Activated naive CD8-positive, alpha-beta T cell treated with anti-CD3 and anti-CD28 coated beads for 36 hours (primary cell): Measurements from ENCODE around the gene KDM4B. TPM values are rescaled to one million over a fixed set of nuclear protein-coding genes. Genes with fewer than 3 reads are reported as not detected.

Experiments
- DNase-seq: peaks from one replicate; pipeline ENCODE4 v3.0.0; 2021
- H3K27ac Mint-ChIP-seq: one replicate; pipeline ENCODE4 v1.8.0; 2022; ENCODE audit warnings: mild to moderate bottlenecking, moderate library complexity, mixed read lengths
- H3K27me3 Mint-ChIP-seq: one replicate; pipeline ENCODE4 v1.8.0; 2022; ENCODE audit warnings: mild to moderate bottlenecking, mixed read lengths
- H3K36me3 Mint-ChIP-seq: one replicate; pipeline ENCODE4 v1.8.0; 2021; ENCODE audit warnings: mild to moderate bottlenecking, mixed read lengths
- H3K4me1 Mint-ChIP-seq: one replicate; pipeline ENCODE4 v1.8.0; 2021; ENCODE audit warnings: mixed read lengths
- H3K4me3 Mint-ChIP-seq: one replicate; pipeline ENCODE4 v1.8.0; 2022; ENCODE audit warnings: mild to moderate bottlenecking, moderate library complexity, mixed read lengths
- H3K9me3 Mint-ChIP-seq: one replicate; pipeline ENCODE4 v1.8.0; 2022; ENCODE audit warnings: mixed read lengths
- total RNA-seq, 2 experiments: library from RNA; stranded (reverse); gene quantifications; one replicate each; pipeline ENCODE4 v1.2.3, GENCODE V29; 2021

The KDM4B gene
- total RNA-seq, 2 experiments from 2014 or later: 29.4 to 31.3 TPM

DNA sequence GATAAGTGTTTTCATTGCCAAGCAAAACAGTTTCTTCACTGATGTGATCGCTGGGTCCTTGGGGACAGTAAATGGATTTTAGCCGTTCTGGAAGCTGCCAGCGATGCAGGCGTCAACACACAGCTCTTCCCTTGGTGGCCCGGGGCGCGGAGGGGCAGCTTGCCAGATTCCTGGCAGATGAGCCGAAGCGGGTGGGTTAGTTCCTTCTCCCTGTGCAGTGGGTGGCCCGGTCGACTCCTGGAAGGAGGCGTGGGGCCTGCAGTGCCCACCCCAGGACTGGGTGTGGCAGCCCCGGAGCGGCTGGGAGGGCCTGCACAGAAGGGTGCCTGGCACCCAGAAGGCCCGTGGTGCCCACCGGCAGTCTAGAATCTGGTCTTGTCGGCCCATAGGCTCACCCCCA lies 69.0 kb downstream of the KDM4B start:
- Mint-ChIP-seq H3K27ac (no peak overlapping the region), H3K27me3 (no peaks in the 10 kb centered on the region), H3K36me3 (no peaks in the 10 kb centered on the region), H3K9me3 (no peaks in the 10 kb centered on the region), H3K4me1 (no peaks in the 10 kb centered on the region), H3K4me3 (no peak overlapping the region)
- no peak for DNase-seq

- no peaks in the 10 kb centered on the region for H3K4me1 Mint-ChIP-seq
- H3K27me3 Mint-ChIP-seq: no peaks in the 10 kb centered on the region
- H3K4me3 Mint-ChIP-seq: no peak overlapping the region
- no peaks in the 10 kb centered on the region for H3K36me3 Mint-ChIP-seq
- DNase-seq: no peak
- no peaks in the 10 kb centered on the region for H3K9me3 Mint-ChIP-seq
- no peak overlapping the region for H3K27ac Mint-ChIP-seq
Measured at GRCh38 chr19:5038631-5039271, 69.8 kb downstream of the KDM4B start.

- Mint-ChIP-seq H3K4me3 (no peak overlapping the region), H3K27ac (no peak overlapping the region), H3K9me3 (no peaks in the 10 kb centered on the region), H3K27me3 (no peaks in the 10 kb centered on the region), H3K36me3 (no peaks in the 10 kb centered on the region), H3K4me1 (no peaks in the 10 kb centered on the region)
- no peak for DNase-seq
Measured at GRCh38 chr19:5039642-5040543, 71.0 kb downstream of the KDM4B start.

- Mint-ChIP-seq H3K36me3 (no peaks in the 10 kb centered on the region), H3K4me3 (no peak overlapping the region), H3K27me3 (no peaks in the 10 kb centered on the region), H3K27ac (no peak overlapping the region), H3K9me3 (no peaks in the 10 kb centered on the region), H3K4me1 (no peaks in the 10 kb centered on the region)
- DNase-seq: no peak
Measured at GRCh38 chr19:5040544-5041167, 71.7 kb downstream of the KDM4B start.

GRCh38 chr19:5041168-5041912 lies 72.4 kb downstream of the KDM4B start:
- no peaks in the 10 kb centered on the region for H3K36me3 Mint-ChIP-seq
- no peaks in the 10 kb centered on the region for H3K27me3 Mint-ChIP-seq
- no peak overlapping the region for H3K4me3 Mint-ChIP-seq
- no peaks in the 10 kb centered on the region for H3K4me1 Mint-ChIP-seq
- no peak for DNase-seq
- H3K27ac Mint-ChIP-seq: no peak overlapping the region
- no peaks in the 10 kb centered on the region for H3K9me3 Mint-ChIP-seq

GRCh38 chr19:5041913-5042187 lies 72.9 kb downstream of the KDM4B start:
- Mint-ChIP-seq H3K9me3 (no peaks in the 10 kb centered on the region), H3K27ac (no peak overlapping the region), H3K36me3 (no peaks in the 10 kb centered on the region), H3K4me1 (no peaks in the 10 kb centered on the region), H3K4me3 (no peak overlapping the region), H3K27me3 (no peaks in the 10 kb centered on the region)
- no peak for DNase-seq

DNA sequence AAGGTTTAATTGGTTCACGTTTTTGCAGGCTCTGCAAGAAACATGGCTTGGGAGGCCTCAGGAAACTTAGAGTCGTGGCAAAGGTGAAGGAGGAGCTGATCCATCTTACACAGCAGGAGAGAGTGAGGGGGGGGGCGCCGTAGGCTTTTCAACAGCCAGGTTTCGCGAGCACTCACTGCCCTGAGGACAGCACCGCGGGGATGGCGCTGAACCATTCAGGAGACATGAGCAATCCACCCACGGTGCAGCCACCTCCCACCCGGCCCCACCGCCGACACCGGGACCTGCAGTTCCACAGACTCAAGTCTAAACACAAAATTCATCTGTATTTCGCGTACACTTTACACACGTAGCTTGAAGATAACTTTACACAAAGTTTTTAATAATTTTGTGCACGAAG lies 73.6 kb downstream of the KDM4B start:
- H3K27ac Mint-ChIP-seq: no peak overlapping the region
- H3K4me1 Mint-ChIP-seq: no peaks in the 10 kb centered on the region
- no peak for DNase-seq
- H3K36me3 Mint-ChIP-seq: no peaks in the 10 kb centered on the region
- H3K27me3 Mint-ChIP-seq: no peaks in the 10 kb centered on the region
- no peaks in the 10 kb centered on the region for H3K9me3 Mint-ChIP-seq
- H3K4me3 Mint-ChIP-seq: no peak overlapping the region

DNA sequence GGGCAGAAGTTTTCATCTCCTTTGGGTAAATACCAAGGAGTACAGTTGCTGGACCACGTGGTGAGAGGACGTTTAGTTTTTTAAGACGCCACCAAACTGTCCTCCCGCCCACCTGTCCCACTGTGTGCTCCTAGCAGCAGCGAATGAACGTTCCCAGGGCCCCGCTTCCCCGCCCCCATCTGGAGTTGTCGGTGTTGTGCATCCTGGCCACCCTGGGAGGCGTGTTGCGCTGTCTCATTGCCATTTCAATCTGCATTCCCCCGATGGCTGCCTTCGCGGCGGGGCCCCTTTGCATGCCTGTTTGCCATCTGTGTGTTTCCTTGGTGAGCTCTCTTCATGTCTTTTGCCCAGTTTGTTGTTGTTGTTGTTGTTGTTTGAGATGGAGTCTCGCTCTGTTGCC lies 76.1 kb downstream of the KDM4B start:
- no peak overlapping the region for H3K27ac Mint-ChIP-seq
- no peaks in the 10 kb centered on the region for H3K36me3 Mint-ChIP-seq
- H3K4me1 Mint-ChIP-seq: no peaks in the 10 kb centered on the region

GRCh38 chr19:5045956-5046338 lies 77.0 kb downstream of the KDM4B start:
- no peak overlapping the region for H3K4me3 Mint-ChIP-seq
- no peaks in the 10 kb centered on the region for H3K4me1 Mint-ChIP-seq
- no peaks in the 10 kb centered on the region for H3K27me3 Mint-ChIP-seq
- H3K36me3 Mint-ChIP-seq: no peaks in the 10 kb centered on the region
- H3K9me3 Mint-ChIP-seq: no peaks in the 10 kb centered on the region
- DNase-seq: no peak
- H3K27ac Mint-ChIP-seq: no peak overlapping the region

More for the DNA sequence above, 76.1 kb downstream of the KDM4B start:
- H3K27me3 Mint-ChIP-seq: no peaks in the 10 kb centered on the region
- H3K4me3 Mint-ChIP-seq: no peak overlapping the region
- no peaks in the 10 kb centered on the region for H3K9me3 Mint-ChIP-seq
- no peak for DNase-seq

DNA sequence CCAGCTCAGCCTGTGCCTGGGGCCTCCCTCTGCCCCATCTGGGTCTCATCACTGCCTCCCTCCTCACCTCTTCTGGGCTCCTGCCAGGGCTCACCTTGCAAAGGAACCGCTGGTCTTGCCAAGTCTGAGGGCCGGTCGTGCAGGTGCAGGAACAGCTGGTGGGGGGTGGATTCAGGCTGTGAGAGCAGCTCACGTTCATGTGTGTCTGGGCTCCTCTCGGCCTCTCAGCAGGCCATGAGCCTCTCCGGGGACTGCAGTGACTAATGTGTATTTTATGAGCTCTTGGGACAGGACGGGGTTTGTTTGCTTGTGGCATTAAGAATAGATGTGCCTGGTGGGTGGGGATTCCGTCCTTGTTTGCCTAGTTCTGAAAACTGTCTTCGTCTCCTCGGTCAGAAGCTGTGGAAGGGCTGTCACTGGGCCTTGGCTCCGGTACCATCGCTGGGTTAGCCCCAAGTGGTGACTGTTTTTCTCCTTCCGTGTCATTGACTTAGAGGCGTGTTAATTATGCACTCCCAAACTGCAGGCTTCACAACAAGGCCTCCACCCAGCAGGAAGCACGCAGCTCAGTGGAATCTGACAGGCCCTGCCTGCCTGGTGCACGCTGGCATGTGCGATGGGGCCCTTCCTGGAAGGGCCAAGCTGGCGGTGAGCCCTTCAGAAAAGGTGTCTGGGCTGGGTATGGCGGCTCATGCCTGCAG lies 77.6 kb downstream of the KDM4B start:
- Mint-ChIP-seq H3K27ac (no peak overlapping the region), H3K9me3 (no peaks in the 10 kb centered on the region), H3K4me1 (no peaks in the 10 kb centered on the region), H3K4me3 (no peak overlapping the region), H3K27me3 (no peaks in the 10 kb centered on the region), H3K36me3 (no peaks in the 10 kb centered on the region)
- no peak for DNase-seq

- Mint-ChIP-seq H3K4me1 (no peaks in the 10 kb centered on the region), H3K36me3 (no peaks in the 10 kb centered on the region), H3K4me3 (no peak overlapping the region), H3K27me3 (no peaks in the 10 kb centered on the region), H3K9me3 (no peaks in the 10 kb centered on the region), H3K27ac (no peak overlapping the region)
- no peak for DNase-seq
Measured at GRCh38 chr19:5047251-5047935, 78.5 kb downstream of the KDM4B start.

- Mint-ChIP-seq H3K27ac (no peak overlapping the region), H3K4me3 (no peak overlapping the region), H3K27me3 (no peaks in the 10 kb centered on the region), H3K9me3 (no peaks in the 10 kb centered on the region), H3K36me3 (no peaks in the 10 kb centered on the region), H3K4me1 (no peaks in the 10 kb centered on the region)
- peak; percentile 67 for DNase-seq
Measured at GRCh38 chr19:5048091-5048726, 79.3 kb downstream of the KDM4B start.

DNA sequence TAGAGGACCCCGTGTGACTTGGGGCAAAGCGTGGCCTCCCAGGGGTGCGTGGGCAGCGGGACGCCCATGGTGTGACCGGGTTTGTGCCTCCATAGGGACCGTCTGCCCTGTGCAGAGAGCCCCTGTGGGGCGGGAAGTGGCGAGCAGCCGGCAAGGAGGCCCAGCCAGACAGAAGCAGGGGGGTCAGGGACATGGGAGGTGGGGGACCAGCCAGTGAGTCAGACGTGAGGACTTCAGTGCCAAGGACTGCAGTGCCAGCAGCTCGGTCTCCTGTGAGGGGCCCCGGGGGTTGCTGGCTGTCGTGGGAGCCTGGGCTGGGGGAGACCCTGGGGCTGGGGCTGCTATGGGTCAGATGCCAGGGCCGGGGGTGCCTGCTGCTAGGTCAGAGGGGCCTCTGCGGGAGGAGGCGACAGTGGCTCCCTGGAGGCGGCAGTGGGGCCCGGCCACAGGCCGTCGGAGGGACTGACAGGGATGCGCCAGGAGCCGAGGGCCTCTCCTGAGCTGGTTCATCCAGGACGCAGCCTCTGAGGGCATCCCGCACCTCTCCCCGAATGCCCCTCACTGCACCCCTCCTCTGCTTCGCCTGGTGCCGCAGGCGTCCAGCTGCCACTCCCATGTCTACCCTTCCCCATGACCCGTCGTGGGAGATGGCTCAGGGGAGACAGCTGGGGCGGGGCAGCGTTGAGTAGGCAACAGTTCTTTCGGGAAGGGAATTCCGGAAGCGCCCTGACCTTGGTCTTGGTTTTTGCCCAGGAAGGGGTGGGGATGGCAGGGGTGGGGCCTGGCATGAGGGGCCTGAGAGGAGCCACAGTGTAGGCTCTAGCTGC lies 80.0 kb downstream of the KDM4B start:
- no peak for DNase-seq
- no peaks in the 10 kb centered on the region for H3K27me3 Mint-ChIP-seq
- no peaks in the 10 kb centered on the region for H3K4me1 Mint-ChIP-seq
- H3K36me3 Mint-ChIP-seq: no peaks in the 10 kb centered on the region
- H3K4me3 Mint-ChIP-seq: no peak overlapping the region
- H3K27ac Mint-ChIP-seq: no peak overlapping the region
- H3K9me3 Mint-ChIP-seq: no peaks in the 10 kb centered on the region
